ENCODE data around the gene MS4A15.

Gene MS4A15

GRCh38 chr11:60780065-60780464 lies 23.4 kb downstream of the MS4A15 start:
- DNase-seq: no peak

GRCh38 chr11:60780774-60781173 lies 24.1 kb downstream of the MS4A15 start:
- no peak for DNase-seq

- DNase-seq: no peak
Observed at GRCh38 chr11:60781286-60781980, 24.8 kb downstream of the MS4A15 start.

GRCh38 chr11:60781981-60782316 lies 25.3 kb downstream of the MS4A15 start:
- no peak for DNase-seq

- DNase-seq: no peak
Observed at GRCh38 chr11:60782393-60783140, 25.9 kb downstream of the MS4A15 start.

GRCh38 chr11:60783141-60783484 lies 26.4 kb downstream of the MS4A15 start:
- DNase-seq: no peak

- DNase-seq: no peak
Observed at GRCh38 chr11:60783911-60784310, 27.2 kb downstream of the MS4A15 start.

GRCh38 chr11:60785136-60785535 lies 28.5 kb downstream of the MS4A15 start, which contains the start of gene MS4A10:
Gene MS4A10, plus strand, starts transcription at chr11:60785333. Its CDS starts 5,003 bp downstream, at chr11:60790336.
- DNase-seq: no peak

GRCh38 chr11:60785806-60786361 lies 29.2 kb downstream of the MS4A15 start:
- DNase-seq: no peak

- DNase-seq: no peak
Observed at GRCh38 chr11:60786811-60787567, 30.3 kb downstream of the MS4A15 start.

- no peak for DNase-seq
Observed at GRCh38 chr11:60788401-60789125, 31.9 kb downstream of the MS4A15 start.

GRCh38 chr11:60790726-60791125 lies 34.1 kb downstream of the MS4A15 start:
- DNase-seq: no peak

GRCh38 chr11:60791153-60791933 lies 34.7 kb downstream of the MS4A15 start:
- no peak for DNase-seq

GRCh38 chr11:60792521-60792920 lies 35.9 kb downstream of the MS4A15 start:
- DNase-seq: no peak

GRCh38 chr11:60795291-60795690 lies 38.6 kb downstream of the MS4A15 start:
- no peak for DNase-seq

GRCh38 chr11:60797846-60798630 lies 41.4 kb downstream of the MS4A15 start:
- no peak for DNase-seq

GRCh38 chr11:60798631-60799030 lies 42.0 kb downstream of the MS4A15 start:
- DNase-seq: no peak

GRCh38 chr11:60801194-60801593 lies 44.5 kb downstream of the MS4A15 start:
- no peak for DNase-seq

- DNase-seq: no peak
Observed at GRCh38 chr11:60803273-60803936, 46.7 kb downstream of the MS4A15 start.

GRCh38 chr11:60809249-60809648 lies 52.6 kb downstream of the MS4A15 start:
- no peak for DNase-seq

- no peak for DNase-seq
Observed at GRCh38 chr11:60809691-60810090, 53.0 kb downstream of the MS4A15 start.

All from activated CD4-positive, alpha-beta T cell treated with anti-CD3 and anti-CD28 coated beads, Interleukin-10, Interleukin-2, amounts not matched to agents 100 ng/mL and 50 ng/mL, durations not matched to agents 16 hours and 8 hours (primary cell).